Body of pancreas (tissue), 4 donors: ENCODE data around the gene GSG1L. TPM values are rescaled to one million over a fixed set of nuclear protein-coding genes. Genes with fewer than 3 reads are reported as not detected.

Experiments used
- ATAC-seq: fragments of 150-250 bp; one replicate; pipeline ENCODE4 v1.9.1; 2016
- DNase-seq, 4 donors: peaks; one replicate each; pipeline ENCODE4 v3.0.0-alpha.2; 2019
- H3K27ac ChIP-seq, 4 donors: fragments of 200-600 bp; sonication (generic); 1 replicate in 3 of 4; 2 replicates in 1 of 4; pipeline versions ENCODE4 v1.5.1 to v1.6.1; 2016 to 2019; ENCODE audit warnings: mild to moderate bottlenecking in 1 of 4, mixed read lengths in 1 of 4, moderate library complexity in 1 of 4
- H3K27me3 ChIP-seq, 2 donors: fragments of 200-600 bp; sonication (generic); one replicate each; pipeline ENCODE4 v1.6.0; 2016; ENCODE audit warnings: mild to moderate bottlenecking in 1 of 2
- H3K36me3 ChIP-seq, 2 donors: fragments of 200-600 bp; sonication (generic); replicated peaks in 1 of 2; 2 replicates each; pipeline ENCODE4 v1.5.1; 2016; ENCODE audit warnings: low read depth in 2 of 2; ENCODE audit not compliant: insufficient read depth in 1 of 2
- H3K4me1 ChIP-seq: fragments of 200-600 bp; sonication (generic); one replicate; pipeline ENCODE4 v1.6.0; 2016
- H3K4me3 ChIP-seq, 2 donors: fragments of 200-600 bp; sonication (generic); 1 replicate in 1 of 2; 2 replicates in 1 of 2; pipeline ENCODE4 v1.5.1; 2016 to 2019
- H3K9me3 ChIP-seq, 3 donors: fragments of 200-600 bp; sonication (generic); 1 replicate in 2 of 3; 2 replicates in 1 of 3; pipeline ENCODE4 v1.5.1; 2016
- POLR2A ChIP-seq, 3 donors: fragments of 450-650 bp; IDR thresholded peaks; one replicate each; pipeline ENCODE4 v1.6.1; 2016; ENCODE audit warnings: antibody characterized with exemption in 3 of 3, mild to moderate bottlenecking in 2 of 3
- WGBS, 2 donors: methylation state at CpG; one replicate each; pipeline ENCODE4 v1.1.5; 2017; 5-methylcytosine and 5-hydroxymethylcytosine counted together
- intact Hi-C: fragments of 100-400 bp; cut with DNase I; formaldehyde crosslinking; loops from one replicate; pipeline ENCODE4 v1.15.1; 2023
- total RNA-seq, 2 donors: library from RNA; depleted of rRNA; stranded (reverse); fragments of >200 nt; gene quantifications; one replicate each; pipeline ENCODE4 v1.1.0, GENCODE V29; 2016
- TF ChIP-seq, protein P1 (sequence below), 7 experiments: fragments of 450-650 bp in 4 of 7; fragments of 200-600 bp in 3 of 7; sonication (generic) in 3 of 7; IDR thresholded peaks; one replicate each; pipeline ENCODE4 v1.5.1; 2016 to 2019; ENCODE audit warnings: antibody characterized with exemption in 7 of 7

GSG1L gene
- total RNA-seq, 2 donors from 2014 or later = not detected

DNA sequence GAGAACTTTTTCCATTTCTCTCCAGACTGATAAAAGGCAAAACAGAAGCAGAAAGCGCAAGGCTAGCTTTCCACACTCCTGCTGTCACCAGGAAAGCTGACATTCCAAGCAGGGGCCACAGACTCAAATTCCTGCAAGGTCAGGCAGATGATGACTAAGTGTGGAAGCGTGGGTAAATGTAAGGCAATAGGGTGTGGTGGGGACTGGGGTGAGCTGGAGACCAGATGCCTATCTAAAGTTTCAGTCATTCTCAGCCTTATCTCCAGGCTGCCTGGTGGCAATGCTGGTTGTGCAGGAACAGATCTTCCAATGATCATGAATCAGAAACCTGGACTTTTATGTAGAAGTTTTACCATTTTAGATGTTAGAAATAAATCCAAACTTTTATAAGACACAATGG is 224.1 kb downstream of the GSG1L start:
- intact Hi-C loops = no loop called here

DNA sequence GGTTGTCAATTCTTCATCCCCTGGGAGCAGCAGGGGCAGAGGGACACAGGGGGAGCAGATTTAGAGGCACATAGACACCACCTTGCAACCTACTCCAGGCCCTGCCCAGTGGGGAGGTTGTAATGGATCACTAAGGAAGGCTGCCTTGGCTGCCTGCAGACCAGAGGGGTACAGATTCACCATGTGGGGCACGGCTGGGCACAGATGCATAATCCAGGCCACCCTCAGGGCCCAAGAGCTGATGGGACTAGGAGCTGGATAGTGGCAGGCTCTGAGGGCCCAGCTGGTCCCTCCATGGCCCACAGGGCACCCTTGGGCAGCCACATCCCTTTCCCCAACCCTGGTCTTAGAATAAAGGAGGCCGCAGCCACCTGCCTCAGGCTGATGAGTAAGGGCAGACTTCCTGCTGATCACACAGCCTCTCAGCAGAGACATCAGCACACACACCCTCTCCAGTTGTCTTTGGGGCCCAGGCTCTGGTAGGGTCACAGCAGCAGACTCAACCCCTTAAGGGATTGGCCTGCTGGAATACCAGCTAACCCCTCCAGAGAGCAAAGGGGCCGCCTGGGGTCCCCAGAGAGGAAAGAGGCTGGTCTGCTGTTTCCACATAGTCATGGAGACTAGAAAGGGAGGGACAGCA is 224.9 kb downstream of the GSG1L start:
- Histone ChIP-seq H3K27me3 (no peaks in the 10 kb centered on the region), H3K4me1 (no peaks in the 10 kb centered on the region), H3K27ac (no peak overlapping the region), H3K9me3 (peaks cover 0 to 6% (median 0%) of the 10 kb centered on the region in 3 donors), H3K36me3 (no peaks in the 10 kb centered on the region), H3K4me3 (no peak overlapping the region)
- no peak for TF ChIP-seq POLR2A (IDR thresholded peaks at IDR 0.05)
- TF ChIP-seq, protein P1, sequence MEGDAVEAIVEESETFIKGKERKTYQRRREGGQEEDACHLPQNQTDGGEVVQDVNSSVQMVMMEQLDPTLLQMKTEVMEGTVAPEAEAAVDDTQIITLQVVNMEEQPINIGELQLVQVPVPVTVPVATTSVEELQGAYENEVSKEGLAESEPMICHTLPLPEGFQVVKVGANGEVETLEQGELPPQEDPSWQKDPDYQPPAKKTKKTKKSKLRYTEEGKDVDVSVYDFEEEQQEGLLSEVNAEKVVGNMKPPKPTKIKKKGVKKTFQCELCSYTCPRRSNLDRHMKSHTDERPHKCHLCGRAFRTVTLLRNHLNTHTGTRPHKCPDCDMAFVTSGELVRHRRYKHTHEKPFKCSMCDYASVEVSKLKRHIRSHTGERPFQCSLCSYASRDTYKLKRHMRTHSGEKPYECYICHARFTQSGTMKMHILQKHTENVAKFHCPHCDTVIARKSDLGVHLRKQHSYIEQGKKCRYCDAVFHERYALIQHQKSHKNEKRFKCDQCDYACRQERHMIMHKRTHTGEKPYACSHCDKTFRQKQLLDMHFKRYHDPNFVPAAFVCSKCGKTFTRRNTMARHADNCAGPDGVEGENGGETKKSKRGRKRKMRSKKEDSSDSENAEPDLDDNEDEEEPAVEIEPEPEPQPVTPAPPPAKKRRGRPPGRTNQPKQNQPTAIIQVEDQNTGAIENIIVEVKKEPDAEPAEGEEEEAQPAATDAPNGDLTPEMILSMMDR (IDR thresholded peaks at IDR 0.05) = no peak
- DNase-seq (no peak), ATAC-seq (no peak)
- intact Hi-C loops = no loop called here
- 69 to 75% methylated on average over 3 of the region's 3 CpGs for WGBS, 2 donors

More for the DNA sequence above, 224.1 kb downstream of the GSG1L start:
- Histone ChIP-seq H3K4me3 (no peak overlapping the region), H3K27ac (no peak overlapping the region), H3K27me3 (no peaks in the 10 kb centered on the region), H3K36me3 (no peaks in the 10 kb centered on the region), H3K9me3 (peaks cover 0 to 6% (median 0%) of the 10 kb centered on the region in 3 donors), H3K4me1 (no peaks in the 10 kb centered on the region)
- 78 to 87% methylated on average over 2 of the region's 2 CpGs for WGBS, 2 donors
- ATAC-seq = no peak
- DNase-seq = no peak
- TF ChIP-seq, protein P1 (IDR thresholded peaks at IDR 0.05) = no peak
- no peak for TF ChIP-seq POLR2A (IDR thresholded peaks at IDR 0.05)

GRCh38 chr16:27829975-27830374 is 233.5 kb downstream of the GSG1L start:
- H3K27me3 ChIP-seq = no peaks in the 10 kb centered on the region
- 51 to 58% methylated on average over 2 of the region's 2 CpGs for WGBS, 2 donors
- H3K4me1 ChIP-seq = no peaks in the 10 kb centered on the region
- DNase-seq = no peak
- ATAC-seq = no peak
- no peak overlapping the region for H3K27ac ChIP-seq
- H3K4me3 ChIP-seq = no peak overlapping the region
- no peaks in the 10 kb centered on the region for H3K36me3 ChIP-seq
- intact Hi-C loops = no loop called here
- TF ChIP-seq, protein P1 (IDR thresholded peaks at IDR 0.05) = no peak
- TF ChIP-seq POLR2A (IDR thresholded peaks at IDR 0.05) = no peak
- peaks cover 0 to 14% (median 0%) of the 10 kb centered on the region in 3 donors for H3K9me3 ChIP-seq

GRCh38 chr16:27828671-27829070 is 234.8 kb downstream of the GSG1L start:
- no peak overlapping the region for H3K27ac ChIP-seq
- ATAC-seq = no peak
- DNase-seq = no peak
- peaks cover 0 to 14% (median 0%) of the 10 kb centered on the region in 3 donors for H3K9me3 ChIP-seq
- no peak overlapping the region for H3K4me3 ChIP-seq
- 81 to 86% methylated on average over 8 to 12 of the region's 12 CpGs for WGBS, 2 donors
- intact Hi-C loops = no loop called here
- no peaks in the 10 kb centered on the region for H3K36me3 ChIP-seq
- H3K4me1 ChIP-seq = no peaks in the 10 kb centered on the region
- no peak for TF ChIP-seq POLR2A (IDR thresholded peaks at IDR 0.05)
- TF ChIP-seq, protein P1 (IDR thresholded peaks at IDR 0.05) = no peak
- H3K27me3 ChIP-seq = no peaks in the 10 kb centered on the region

- H3K4me1 ChIP-seq = no peaks in the 10 kb centered on the region
- H3K9me3 ChIP-seq = peaks cover 0 to 14% (median 0%) of the 10 kb centered on the region in 3 donors
- no peaks in the 10 kb centered on the region for H3K27me3 ChIP-seq
- DNase-seq (no peak), ATAC-seq (no peak)
- H3K4me3 ChIP-seq = no peak overlapping the region
- H3K36me3 ChIP-seq = no peaks in the 10 kb centered on the region
- no peak overlapping the region for H3K27ac ChIP-seq
- intact Hi-C loops = no loop called here
- WGBS, 2 donors = 47 to 67% methylated on average over 3 of the region's 3 CpGs
- TF ChIP-seq POLR2A (IDR thresholded peaks at IDR 0.05) = no peak
- TF ChIP-seq, protein P1 (IDR thresholded peaks at IDR 0.05) = no peak
These were observed 235.7 kb downstream of the GSG1L start for GRCh38 chr16:27827765-27828164.
